Bronchial epithelial cell (primary cell): ENCODE data around the gene CRISP3. TPM values are rescaled to one million over a fixed set of nuclear protein-coding genes. Genes with fewer than 3 reads are reported as not detected.
"Not testable (repeated sequence)": the region's sequence is repeated elsewhere in the genome, so short reads cannot be mapped to it uniquely, and the experiment has no call there.

ENCODE experiments used
- DNase-seq: peaks from one replicate; pipeline ENCODE4 v3.0.0-alpha.2; 2010; ENCODE audit warnings: low read depth
- FAIRE-seq: peaks from 2 replicates; lab custom pipeline; 2011; peaks lifted over from hg19 to GRCh38; lab: Jason Lieb, UNC
- H3K27me3 ChIP-seq: 2 replicates; pipeline ENCODE4 v1.5.1; 2011; ENCODE audit warnings: low read length; ENCODE audit not compliant: control insufficient read depth, insufficient read depth
- H3K36me3 ChIP-seq: 2 replicates; pipeline ENCODE4 v1.5.1; 2011; ENCODE audit warnings: low read length; ENCODE audit not compliant: control insufficient read depth, insufficient read depth
- H3K4me3 ChIP-seq: 2 replicates; pipeline ENCODE4 v1.5.1; 2011; ENCODE audit warnings: mild to moderate bottlenecking, low read depth, low read length, control low read depth
- CTCF ChIP-seq: IDR thresholded peaks from 2 replicates; pipeline ENCODE4 v1.5.1; 2011; ENCODE audit warnings: mild to moderate bottlenecking, moderate library complexity, low read length, control low read depth, inconsistent platforms; ENCODE audit not compliant: insufficient read depth, severe bottlenecking
- total RNA-seq: library from RNA; depleted of rRNA; stranded (reverse); fragments of >200 nt; gene quantifications from 2 replicates; pipeline ENCODE4 v1.2.1, GENCODE V29; 2014

CRISP3 gene
- total RNA-seq, 1 donor from 2014 or later = under 0.01 TPM

GRCh38 chr6:49739423-49739822, 4.8 kb downstream of the CRISP3 start:
- DNase-seq = no peak
- Histone ChIP-seq H3K27me3 (no peaks in the 10 kb centered on the region), H3K36me3 (no peaks in the 10 kb centered on the region), H3K4me3 (no peak overlapping the region)
- TF ChIP-seq CTCF = no peak
- no peak for FAIRE-seq

- TF ChIP-seq CTCF = no peak
- no peak overlapping the region for H3K4me3 ChIP-seq
- FAIRE-seq (no peak), DNase-seq (no peak)
- H3K36me3 ChIP-seq = no peaks in the 10 kb centered on the region
- H3K27me3 ChIP-seq = no peaks in the 10 kb centered on the region
These were observed 8.1 kb downstream of the CRISP3 start for GRCh38 chr6:49736017-49736508.

- Histone ChIP-seq H3K36me3 (no peaks in the 10 kb centered on the region), H3K27me3 (no peaks in the 10 kb centered on the region), H3K4me3 (no peak overlapping the region)
- no peak for DNase-seq
- TF ChIP-seq CTCF = no peak
- no peak for FAIRE-seq
These were observed 10.5 kb downstream of the CRISP3 start for GRCh38 chr6:49733680-49734079.

GRCh38 chr6:49732781-49733180, 11.4 kb downstream of the CRISP3 start:
- Histone ChIP-seq H3K4me3 (no peak overlapping the region), H3K36me3 (no peaks in the 10 kb centered on the region), H3K27me3 (no peaks in the 10 kb centered on the region)
- DNase-seq (no peak), FAIRE-seq (no peak)
- no peak for TF ChIP-seq CTCF

GRCh38 chr6:49730251-49730650, 13.9 kb downstream of the CRISP3 start:
- no peak for DNase-seq
- no peaks in the 10 kb centered on the region for H3K27me3 ChIP-seq
- no peak overlapping the region for H3K4me3 ChIP-seq
- no peaks in the 10 kb centered on the region for H3K36me3 ChIP-seq
- TF ChIP-seq CTCF = no peak
- no peak for FAIRE-seq

- not testable (repeated sequence) for DNase-seq, H3K36me3 ChIP-seq, FAIRE-seq, H3K27me3 ChIP-seq, H3K4me3 ChIP-seq
These were observed 20.3 kb downstream of the CRISP3 start for GRCh38 chr6:49723917-49724316.
